ENCODE results near the gene INTS13. TPM values are rescaled to one million over a fixed set of nuclear protein-coding genes. Genes with fewer than 3 reads are reported as not detected.

Gene INTS13
- total and polyA plus RNA-seq, 2 of the 4 experiments (the other 2 are of a cell fraction): 9.9 to 31.9 TPM

DNA sequence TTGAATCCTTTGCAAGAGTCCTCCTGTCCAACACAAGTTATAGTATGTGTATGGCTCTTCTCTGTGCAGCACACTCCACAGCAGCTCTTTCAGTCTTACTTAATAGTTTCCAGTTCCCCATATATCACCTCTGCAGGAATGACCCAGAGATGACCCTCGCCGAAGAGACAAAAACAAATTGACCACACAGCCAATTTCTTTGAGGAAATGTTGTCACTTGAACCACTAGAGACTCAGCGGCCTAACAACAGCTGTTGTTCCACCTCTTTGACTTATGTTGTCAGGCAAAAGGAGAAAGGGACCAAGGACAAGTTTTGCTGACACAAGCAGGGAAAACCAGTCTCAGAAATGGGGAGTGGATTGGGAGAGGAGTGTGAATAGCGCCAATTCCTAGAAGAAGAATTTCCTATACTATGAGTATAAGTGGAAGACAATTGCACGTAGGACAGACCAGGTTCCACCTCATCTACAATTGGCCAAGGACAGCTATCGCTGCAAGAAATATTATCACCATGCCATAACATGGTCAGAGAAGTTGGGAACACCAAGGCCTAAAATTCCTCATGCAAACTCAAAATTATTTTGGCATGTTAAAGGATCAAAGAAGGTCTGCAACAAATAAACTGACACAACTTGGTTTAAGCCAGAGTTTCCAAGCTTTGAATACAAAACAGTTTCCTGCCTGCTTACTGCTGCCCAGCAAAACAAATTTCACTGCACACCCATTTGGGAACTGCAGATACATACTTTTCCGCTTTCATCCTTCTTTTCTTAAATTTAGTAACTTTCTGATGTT, 63.1 kb downstream of the INTS13 start:
- Histone ChIP-seq H3K9me1 (ENCODE audit: insufficient read depth, low read length) (no peaks in the 10 kb centered on the region), H4K91ac (ENCODE audit: insufficient read depth, low read depth, low read length) (no peak overlapping the region), H2AK5ac (ENCODE audit: low read depth, low read length) (no peak overlapping the region), H4K5ac (ENCODE audit: low read depth, low read length) (no peak overlapping the region), H2BK5ac (ENCODE audit: low read depth, low read length, poor library complexity, severe bottlenecking) (no peak overlapping the region), H2BK120ac (ENCODE audit: low read depth, low read length) (no peak overlapping the region), H3K27me3 (ENCODE audit: control insufficient read depth, insufficient read depth, low read length) (peaks cover 8% of the 10 kb centered on the region), H3K14ac (replicated peaks; ENCODE audit: low read depth, low read length) (no peak overlapping the region), H4K8ac (ENCODE audit: low read depth in 2 of 2, low read length in 2 of 2) (no peak overlapping the region), H3K79me1 (ENCODE audit: low read depth in 1 of 2, low read length in 2 of 2) (no peaks in the 10 kb centered on the region), H3K4ac (ENCODE audit: low read depth, low read length) (no peak overlapping the region), H3K56ac (ENCODE audit: extremely low read depth, insufficient read depth, low read length) (no peak overlapping the region), H2AFZ (replicated peaks; ENCODE audit: low read length, poor library complexity) (no peak overlapping the region), H3K23ac (ENCODE audit: low read depth, low read length) (no peak overlapping the region), H3K9ac (ENCODE audit: low read depth, low read length) (no peak overlapping the region), H3K4me3 (ENCODE audit: insufficient read depth, low read depth, low read length) (no peak overlapping the region), H3K27ac (ENCODE audit: insufficient read depth, low read length) (no peak overlapping the region), H2BK15ac (ENCODE audit: low read depth, low read length) (no peak overlapping the region), H3K9me3 (ENCODE audit: control insufficient read depth, insufficient read depth, low read length) (no peaks in the 10 kb centered on the region), H2BK20ac (ENCODE audit: low read depth, low read length) (no peak overlapping the region), H3K36me3 (ENCODE audit: control insufficient read depth, insufficient read depth, low read length) (no peaks in the 10 kb centered on the region), H3K4me1 (ENCODE audit: control insufficient read depth, insufficient read depth, low read length) (no peaks in the 10 kb centered on the region), H3K4me2 (ENCODE audit: low read depth, low read length) (no peak overlapping the region), H4K20me1 (ENCODE audit: insufficient read depth, low read length) (no peaks in the 10 kb centered on the region), H2AK9ac (replicated peaks; ENCODE audit: low read depth, low read length, poor library complexity) (no peak overlapping the region), H3K18ac (ENCODE audit: low read depth, low read length) (no peak overlapping the region)
- BruUV-seq (replicated peaks): no TSS peak
- in situ Hi-C loops (cut with MboI; ENCODE audit: low sequenced_read_pairs) (no loop called here), intact Hi-C loops (cut with micrococcal nuclease) (no loop called here), dilution Hi-C loops (cut with HindIII; ENCODE audit: low sequenced_read_pairs, unreplicated experiment) (no loop called here)
- ChIA-PET POLR2A (ENCODE audit: unreplicated experiment) (no interaction called here), CTCF (no interaction called here)
- TF ChIP-seq RFX5 (IDR thresholded peaks at IDR 0.05; ENCODE audit: low read depth, low read length): no peak
- TF ChIP-seq MXI1 (IDR thresholded peaks at IDR 0.05; ENCODE audit: borderline replicate concordance, low read depth, low read length): no peak
- TF ChIP-seq SMC3 (IDR thresholded peaks at IDR 0.05; ENCODE audit: low read depth, low read length): no peak
- TF ChIP-seq POLR2A (IDR thresholded peaks at IDR 0.05; ENCODE audit: low read depth, low read length): no peak
- TF ChIP-seq, protein P1, sequence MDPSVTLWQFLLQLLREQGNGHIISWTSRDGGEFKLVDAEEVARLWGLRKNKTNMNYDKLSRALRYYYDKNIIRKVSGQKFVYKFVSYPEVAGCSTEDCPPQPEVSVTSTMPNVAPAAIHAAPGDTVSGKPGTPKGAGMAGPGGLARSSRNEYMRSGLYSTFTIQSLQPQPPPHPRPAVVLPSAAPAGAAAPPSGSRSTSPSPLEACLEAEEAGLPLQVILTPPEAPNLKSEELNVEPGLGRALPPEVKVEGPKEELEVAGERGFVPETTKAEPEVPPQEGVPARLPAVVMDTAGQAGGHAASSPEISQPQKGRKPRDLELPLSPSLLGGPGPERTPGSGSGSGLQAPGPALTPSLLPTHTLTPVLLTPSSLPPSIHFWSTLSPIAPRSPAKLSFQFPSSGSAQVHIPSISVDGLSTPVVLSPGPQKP (IDR thresholded peaks at IDR 0.05; ENCODE audit: borderline replicate concordance, low read depth, low read length): no peak
- TF ChIP-seq MAZ (IDR thresholded peaks at IDR 0.05; ENCODE audit: borderline replicate concordance, low read depth, low read length): no peak
- TF ChIP-seq CEBPB (IDR thresholded peaks at IDR 0.05; ENCODE audit: low read depth, low read length): no peak
- no peak for TF ChIP-seq CHD1 (IDR thresholded peaks at IDR 0.05; ENCODE audit: low read depth, low read length)
- TF ChIP-seq, protein P2, sequence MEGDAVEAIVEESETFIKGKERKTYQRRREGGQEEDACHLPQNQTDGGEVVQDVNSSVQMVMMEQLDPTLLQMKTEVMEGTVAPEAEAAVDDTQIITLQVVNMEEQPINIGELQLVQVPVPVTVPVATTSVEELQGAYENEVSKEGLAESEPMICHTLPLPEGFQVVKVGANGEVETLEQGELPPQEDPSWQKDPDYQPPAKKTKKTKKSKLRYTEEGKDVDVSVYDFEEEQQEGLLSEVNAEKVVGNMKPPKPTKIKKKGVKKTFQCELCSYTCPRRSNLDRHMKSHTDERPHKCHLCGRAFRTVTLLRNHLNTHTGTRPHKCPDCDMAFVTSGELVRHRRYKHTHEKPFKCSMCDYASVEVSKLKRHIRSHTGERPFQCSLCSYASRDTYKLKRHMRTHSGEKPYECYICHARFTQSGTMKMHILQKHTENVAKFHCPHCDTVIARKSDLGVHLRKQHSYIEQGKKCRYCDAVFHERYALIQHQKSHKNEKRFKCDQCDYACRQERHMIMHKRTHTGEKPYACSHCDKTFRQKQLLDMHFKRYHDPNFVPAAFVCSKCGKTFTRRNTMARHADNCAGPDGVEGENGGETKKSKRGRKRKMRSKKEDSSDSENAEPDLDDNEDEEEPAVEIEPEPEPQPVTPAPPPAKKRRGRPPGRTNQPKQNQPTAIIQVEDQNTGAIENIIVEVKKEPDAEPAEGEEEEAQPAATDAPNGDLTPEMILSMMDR (conservative IDR thresholded peaks at IDR 0.05; ENCODE audit: low read depth, low read length): no peak
- TF ChIP-seq NFE2L2 (IDR thresholded peaks at IDR 0.05; ENCODE audit: low read depth, low read length): no peak
- no peak for TF ChIP-seq FOS (IDR thresholded peaks at IDR 0.05; ENCODE audit: low read depth, low read length)
- no peak for TF ChIP-seq RCOR1 (IDR thresholded peaks at IDR 0.05; ENCODE audit: insufficient replicate concordance, low read length)
- TF ChIP-seq, protein P3, sequence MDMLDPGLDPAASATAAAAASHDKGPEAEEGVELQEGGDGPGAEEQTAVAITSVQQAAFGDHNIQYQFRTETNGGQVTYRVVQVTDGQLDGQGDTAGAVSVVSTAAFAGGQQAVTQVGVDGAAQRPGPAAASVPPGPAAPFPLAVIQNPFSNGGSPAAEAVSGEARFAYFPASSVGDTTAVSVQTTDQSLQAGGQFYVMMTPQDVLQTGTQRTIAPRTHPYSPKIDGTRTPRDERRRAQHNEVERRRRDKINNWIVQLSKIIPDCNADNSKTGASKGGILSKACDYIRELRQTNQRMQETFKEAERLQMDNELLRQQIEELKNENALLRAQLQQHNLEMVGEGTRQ (IDR thresholded peaks at IDR 0.05; ENCODE audit: low read depth, low read length): no peak
- no peak for TF ChIP-seq BHLHE40 (IDR thresholded peaks at IDR 0.05; ENCODE audit: low read depth, low read length)
- TF ChIP-seq RAD21 (IDR thresholded peaks at IDR 0.05; ENCODE audit: low read length): no peak
- no peak for TF ChIP-seq MAFK (IDR thresholded peaks at IDR 0.05; ENCODE audit: low read depth, low read length)
- no CpG with 5 or more reads among the region's 7 CpGs for WGBS, 2 experiments (ENCODE audit: extremely low coverage in 2 of 2, insufficient read length in 1 of 2)
- no peak for ATAC-seq (ENCODE audit: low read depth)
- no peak for DNase-seq

Measured in IMR-90 (cell line).